Gastroesophageal sphincter (tissue), 4 donors: Measurements from ENCODE around the gene AMZ1. TPM values are rescaled to one million over a fixed set of nuclear protein-coding genes. Genes with fewer than 3 reads are reported as not detected.

ENCODE experiments used
- ATAC-seq: fragments of 150-250 bp; one replicate; pipeline ENCODE4 v1.9.1; 2016; ENCODE audit warnings: mild to moderate bottlenecking, moderate library complexity
- H3K27ac ChIP-seq, 4 donors: fragments of 200-600 bp; sonication (generic) in 3 of 4; 1 replicate in 3 of 4; 2 replicates in 1 of 4; pipeline ENCODE4 v1.5.1; 2016 to 2019
- H3K27me3 ChIP-seq: fragments of 200-600 bp; sonication (generic); one replicate; pipeline ENCODE4 v1.5.1; 2019
- H3K36me3 ChIP-seq, 2 donors: fragments of 200-600 bp; sonication (generic); one replicate each; pipeline ENCODE4 v1.5.1; 2019; ENCODE audit warnings: control low read depth in 1 of 2
- H3K4me1 ChIP-seq, 3 donors: fragments of 200-600 bp; sonication (generic); 1 replicate in 2 of 3; 2 replicates in 1 of 3; pipeline ENCODE4 v1.5.1; 2016 to 2019; ENCODE audit warnings: control low read depth in 2 of 3
- H3K4me3 ChIP-seq, 2 donors: fragments of 200-600 bp; sonication (generic); one replicate each; pipeline ENCODE4 v1.5.1; 2019; ENCODE audit warnings: mild to moderate bottlenecking in 1 of 2, moderate library complexity in 1 of 2
- H3K9me3 ChIP-seq, 3 donors: fragments of 200-600 bp; sonication (generic); one replicate each; pipeline ENCODE4 v1.5.1; 2017 to 2019; ENCODE audit warnings: control low read depth in 2 of 3
- CTCF ChIP-seq, 4 experiments: fragments of 200-600 bp in 2 of 4; fragments of 450-650 bp in 2 of 4; sonication (generic) in 1 of 4; IDR thresholded peaks; one replicate each; pipeline ENCODE4 v1.5.1; 2017 to 2019; ENCODE audit warnings: antibody characterized with exemption in 4 of 4, mild to moderate bottlenecking in 2 of 4, moderate library complexity in 2 of 4
- EP300 ChIP-seq: sonication (generic); formaldehyde crosslinking; IDR thresholded peaks from one replicate; pipeline ENCODE4 v1.6.1; 2017; ENCODE audit warnings: antibody characterized with exemption, mild to moderate bottlenecking
- POLR2A ChIP-seq, 2 donors: fragments of 450-650 bp; IDR thresholded peaks; one replicate each; pipeline ENCODE4 v1.6.1; 2017; ENCODE audit warnings: antibody characterized with exemption in 2 of 2, mild to moderate bottlenecking in 2 of 2, moderate library complexity in 1 of 2
- POLR2AphosphoS5 ChIP-seq: sonication (generic); formaldehyde crosslinking; IDR thresholded peaks from one replicate; pipeline ENCODE4 v1.6.1; 2017; ENCODE audit warnings: antibody characterized with exemption
- WGBS, 2 donors: methylation state at CpG; one replicate each; pipeline ENCODE4 v1.1.5; 2018; ENCODE audit warnings: low coverage in 1 of 2; 5-methylcytosine and 5-hydroxymethylcytosine counted together
- total RNA-seq, 4 donors: library from RNA; depleted of rRNA; stranded (reverse); fragments of >200 nt; gene quantifications; one replicate each; pipeline ENCODE4 v1.1.0, GENCODE V29; 2016

Gene AMZ1
- total RNA-seq = under 1 TPM; 0.12 to 0.62 (median 0.32) TPM

DNA sequence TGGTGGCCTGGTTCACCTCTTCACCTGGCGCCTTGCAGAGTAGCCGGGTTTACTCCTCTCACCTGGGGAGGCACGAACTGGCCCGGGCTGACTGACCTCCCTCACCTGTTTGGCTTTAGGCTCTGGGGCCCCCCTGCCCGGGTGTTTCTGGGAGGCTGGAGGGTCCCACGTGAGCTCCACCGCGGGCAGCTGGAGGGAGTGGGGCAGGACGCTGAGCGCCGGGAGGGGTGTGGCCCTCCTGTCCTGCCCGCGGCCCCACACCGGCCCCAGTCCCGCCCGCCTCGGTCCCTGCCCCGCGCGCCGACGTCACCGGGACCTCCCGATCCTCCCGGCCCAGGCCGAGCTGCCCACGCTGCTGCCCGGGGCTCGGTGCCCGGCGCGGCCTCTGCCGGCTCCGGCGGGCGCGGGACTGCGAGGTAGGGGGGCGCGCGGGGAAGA, at the start of gene AMZ1:
TSS of gene AMZ1 (plus strand) at position 322 of the 438 bp plus-strand sequence. CDS start 12,250 bp downstream, outside the sequence.
- Histone ChIP-seq H3K27me3 (peaks cover 63% of the 10 kb centered on the region), H3K4me3 (peak within 1 kb of the TSS in 1 of 2 donors; percentile 44), H3K27ac (no peak within 1 kb of the TSS), H3K9me3 (no peaks in the 10 kb centered on the region), H3K4me1 (peaks cover 0 to 23% (median 11%) of the 10 kb centered on the region in 3 donors), H3K36me3 (no peaks in the 10 kb centered on the region)
- WGBS, 2 donors = no CpG with 5 or more reads among the region's 41 CpGs
- TF ChIP-seq CTCF (IDR thresholded peaks at IDR 0.05) (no peak), POLR2A (IDR thresholded peaks at IDR 0.05) (no peak), POLR2AphosphoS5 (no peak), EP300 (no peak)
- peak; percentile 29 for ATAC-seq

DNA sequence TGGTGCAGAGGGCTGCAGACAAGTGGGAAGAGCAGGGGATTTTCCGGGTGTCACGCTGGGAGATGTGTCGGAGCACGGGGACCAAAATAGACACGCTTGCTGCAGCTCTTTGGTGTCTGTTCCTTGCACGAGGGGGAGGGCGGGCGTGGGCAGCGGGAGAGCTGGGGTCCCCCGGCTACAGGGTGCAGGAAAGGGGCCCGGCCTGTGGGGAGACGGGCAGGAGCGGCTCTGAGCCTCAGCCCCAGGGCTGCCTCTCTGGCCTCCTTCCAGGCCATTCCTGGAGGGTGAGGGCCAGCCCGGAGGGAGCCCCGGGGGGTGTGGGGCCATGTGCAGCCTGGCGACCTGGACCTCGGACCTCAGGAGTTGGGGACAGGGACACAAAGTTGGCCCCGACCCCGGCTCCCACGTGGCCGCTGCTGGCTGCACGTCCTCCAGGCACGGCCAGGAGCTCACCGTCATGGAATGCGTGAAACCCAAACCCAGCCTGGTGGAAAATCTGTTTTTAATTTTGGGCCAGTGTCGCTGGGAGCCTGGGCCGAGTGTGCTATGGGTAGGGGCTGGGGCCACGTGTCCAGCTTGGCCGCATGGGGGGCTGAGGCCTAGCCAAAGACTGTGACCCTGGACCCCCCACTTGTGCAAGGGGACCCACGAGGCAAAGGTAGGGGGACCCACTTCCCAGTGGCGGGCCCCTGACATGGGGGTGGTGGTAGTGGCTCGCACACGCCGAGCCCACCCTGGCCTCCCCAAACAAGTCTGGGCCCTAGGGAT, 49.6 kb upstream of the AMZ1 start:
- TF ChIP-seq POLR2A (IDR thresholded peaks at IDR 0.05) (no peak), CTCF (IDR thresholded peaks at IDR 0.05) (no peak), EP300 (no peak), POLR2AphosphoS5 (no peak)
- no CpG with 5 or more reads among the region's 34 CpGs for WGBS, 2 donors
- no peak for ATAC-seq
- Histone ChIP-seq H3K9me3 (no peaks in the 10 kb centered on the region), H3K27me3 (no peaks in the 10 kb centered on the region), H3K27ac (peak overlapping the region in 3 of 4 donors; percentile 54 to 86 (median 56)), H3K36me3 (no peaks in the 10 kb centered on the region), H3K4me1 (peaks cover 0 to 90% (median 37%) of the 10 kb centered on the region in 3 donors), H3K4me3 (no peak overlapping the region)

- Histone ChIP-seq H3K27me3 (no peaks in the 10 kb centered on the region), H3K9me3 (no peaks in the 10 kb centered on the region), H3K4me1 (peaks cover 0 to 90% (median 33%) of the 10 kb centered on the region in 3 donors), H3K27ac (peak overlapping the region in 2 of 4 donors; percentile 56 to 86), H3K36me3 (no peaks in the 10 kb centered on the region), H3K4me3 (no peak overlapping the region)
- TF ChIP-seq POLR2A (IDR thresholded peaks at IDR 0.05) (no peak), POLR2AphosphoS5 (no peak), CTCF (IDR thresholded peaks at IDR 0.05) (no peak), EP300 (no peak)
- ATAC-seq = no peak
- WGBS, 2 donors = 80% methylated on average over 2 of the region's 24 CpGs; no CpG with 5 or more reads in 1 of the 2 donors
Measured at GRCh38 chr7:2639181-2639681, 48.8 kb upstream of the AMZ1 start.

GRCh38 chr7:2639695-2640481, 48.1 kb upstream of the AMZ1 start:
- no peak for TF ChIP-seq POLR2AphosphoS5
- no peak for TF ChIP-seq CTCF (IDR thresholded peaks at IDR 0.05)
- TF ChIP-seq EP300 = no peak
- Histone ChIP-seq H3K4me3 (no peak overlapping the region), H3K36me3 (no peaks in the 10 kb centered on the region), H3K27me3 (no peaks in the 10 kb centered on the region), H3K9me3 (no peaks in the 10 kb centered on the region), H3K27ac (peak overlapping the region in 1 of 4 donors; percentile 86), H3K4me1 (peaks cover 0 to 90% (median 36%) of the 10 kb centered on the region in 3 donors)
- WGBS, 2 donors = 100% methylated on average over 2 of the region's 37 CpGs; no CpG with 5 or more reads in 1 of the 2 donors
- ATAC-seq = no peak
